ENCODE data around the gene FARP1.
A peak's percentile ranks its signal among the peaks of the same experiment; 100 is the strongest.
"Not testable (repeated sequence)": the region's sequence is repeated elsewhere in the genome, so short reads cannot be mapped to it uniquely, and the experiment has no call there.

Gene FARP1

GRCh38 chr13:98225036-98225940 is 82.4 kb downstream of the FARP1 start:
- no peak for DNase-seq (ENCODE audit: low read depth)

- no peak for DNase-seq (ENCODE audit: low read depth)
Observed at GRCh38 chr13:98226496-98226895, 83.6 kb downstream of the FARP1 start.

GRCh38 chr13:98228661-98229341 is 85.9 kb downstream of the FARP1 start:
- DNase-seq (ENCODE audit: low read depth): peak; percentile 48

GRCh38 chr13:98230762-98231161 is 87.9 kb downstream of the FARP1 start:
- not testable (repeated sequence) for DNase-seq (ENCODE audit: low read depth)

GRCh38 chr13:98232456-98232855 is 89.6 kb downstream of the FARP1 start:
- DNase-seq (ENCODE audit: low read depth): no peak

GRCh38 chr13:98233127-98233526 is 90.2 kb downstream of the FARP1 start:
- no peak for DNase-seq (ENCODE audit: low read depth)

GRCh38 chr13:98234348-98234747 is 91.5 kb downstream of the FARP1 start:
- DNase-seq (ENCODE audit: low read depth): no peak

- DNase-seq (ENCODE audit: low read depth): no peak
Observed at GRCh38 chr13:98236197-98236596, 93.3 kb downstream of the FARP1 start.

- DNase-seq (ENCODE audit: low read depth): no peak
Observed at GRCh38 chr13:98237331-98237730, 94.4 kb downstream of the FARP1 start.

GRCh38 chr13:98239162-98240076 is 96.5 kb downstream of the FARP1 start:
- no peak for DNase-seq (ENCODE audit: low read depth)

- no peak for DNase-seq (ENCODE audit: low read depth)
Observed at GRCh38 chr13:98240135-98240534, 97.2 kb downstream of the FARP1 start.

- DNase-seq (ENCODE audit: low read depth): no peak
Observed at GRCh38 chr13:98240974-98241373, 98.1 kb downstream of the FARP1 start.

- DNase-seq (ENCODE audit: low read depth): no peak
Observed at GRCh38 chr13:98241976-98242375, 99.1 kb downstream of the FARP1 start.

GRCh38 chr13:98242403-98242802 is 99.5 kb downstream of the FARP1 start:
- DNase-seq (ENCODE audit: low read depth): no peak

GRCh38 chr13:98243929-98244272 is 101.0 kb downstream of the FARP1 start:
- no peak for DNase-seq (ENCODE audit: low read depth)

- no peak for DNase-seq (ENCODE audit: low read depth)
Observed at GRCh38 chr13:98246538-98247172, 103.8 kb downstream of the FARP1 start.

- no peak for DNase-seq (ENCODE audit: low read depth)
Observed at GRCh38 chr13:98251708-98252107, 108.8 kb downstream of the FARP1 start.

- peak; percentile 43 for DNase-seq (ENCODE audit: low read depth)
Observed at GRCh38 chr13:98252931-98253470, 110.1 kb downstream of the FARP1 start.

GRCh38 chr13:98253526-98253925 is 110.6 kb downstream of the FARP1 start:
- DNase-seq (ENCODE audit: low read depth): no peak

- peak; percentile 55 for DNase-seq (ENCODE audit: low read depth)
Observed at GRCh38 chr13:98254513-98254912, 111.6 kb downstream of the FARP1 start.

GRCh38 chr13:98258226-98258625 is 115.3 kb downstream of the FARP1 start:
- DNase-seq (ENCODE audit: low read depth): no peak

Data from fibroblast of the conjunctiva (primary cell).